Activated CD4-positive, alpha-beta T cell treated with anti-CD3 and anti-CD28 coated beads for 4 hours (primary cell): ENCODE data around the gene DYNLT2.

ENCODE experiments used
- DNase-seq, 2 donors: peaks; one replicate each; pipeline ENCODE4 v3.0.0-alpha.2; 2020

DYNLT2 gene

GRCh38 chr6:169692516-169692915 is 58.9 kb downstream of the DYNLT2 start:
- DNase-seq: no peak

GRCh38 chr6:169691260-169691659 is 60.1 kb downstream of the DYNLT2 start:
- no peak for DNase-seq
